HG03571 (cell line): Measurements from ENCODE around the gene F10.
A peak's percentile ranks its signal among the peaks of the same experiment; 100 is the strongest.

Source experiments
- ATAC-seq: cut with Tn5 transposase; IDR thresholded peaks from one replicate; pipeline ENCODE4 v1.9.1; 2021; ENCODE audit not compliant: unreplicated experiment

The F10 gene

GRCh38 chr13:113166681-113167080 is 44.1 kb downstream of the F10 start:
- ATAC-seq = no peak

GRCh38 chr13:113167155-113167554 is 44.6 kb downstream of the F10 start:
- no peak for ATAC-seq

- ATAC-seq = no peak
Measured at GRCh38 chr13:113167575-113167974, 45.0 kb downstream of the F10 start.

GRCh38 chr13:113168211-113168610 is 45.6 kb downstream of the F10 start:
- no peak for ATAC-seq

DNA sequence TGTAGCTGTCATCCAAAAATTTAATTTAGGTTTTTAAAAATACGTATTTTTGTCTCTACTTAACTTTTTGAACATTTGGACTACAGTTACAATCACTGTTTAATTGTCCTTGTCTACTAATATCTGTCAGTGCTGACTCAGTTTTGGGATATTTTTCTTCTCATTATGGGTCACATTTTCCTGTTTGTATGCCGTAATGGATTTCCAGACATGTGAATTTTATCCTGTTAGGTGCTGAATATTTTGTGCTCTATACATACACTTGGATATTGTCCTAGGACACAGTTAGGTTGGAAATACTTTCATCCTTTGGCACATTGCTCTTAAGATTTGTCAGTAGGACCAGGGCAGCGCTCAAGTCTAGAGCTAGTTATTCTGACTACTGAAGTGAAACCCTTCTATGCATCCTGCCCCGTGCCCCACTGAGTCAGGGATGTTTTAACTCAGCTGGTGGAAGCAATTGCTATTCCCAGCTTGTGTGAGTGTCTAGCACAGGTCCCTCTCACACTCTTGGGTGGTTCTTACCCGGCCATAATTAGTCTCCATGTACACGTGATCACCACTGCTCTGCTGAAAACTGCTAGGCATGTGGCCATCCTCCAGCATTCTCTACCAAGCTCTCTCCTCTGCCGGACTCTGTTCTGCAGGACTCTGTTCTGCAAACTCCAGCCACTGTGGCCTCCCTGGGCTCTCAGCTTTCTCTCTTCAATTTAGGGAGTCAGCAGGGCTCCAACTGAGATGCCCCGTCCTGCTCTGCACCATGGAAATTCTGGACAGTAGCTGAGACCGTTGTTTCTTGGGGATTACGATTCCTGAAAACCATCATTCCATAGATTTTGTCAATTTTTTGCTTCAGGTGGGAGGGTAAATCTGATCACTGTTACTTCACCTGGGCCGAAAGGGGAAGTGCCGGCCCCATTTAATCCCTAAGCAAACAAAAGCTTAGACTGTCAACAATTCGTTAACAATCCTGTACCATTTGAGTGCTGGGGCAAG is 47.0 kb downstream of the F10 start:
- ATAC-seq = no peak

- ATAC-seq = no peak
Measured at GRCh38 chr13:113170511-113170910, 47.9 kb downstream of the F10 start.

- ATAC-seq = no peak
Measured at GRCh38 chr13:113171250-113172125, 48.9 kb downstream of the F10 start.

- no peak for ATAC-seq
Measured at GRCh38 chr13:113172419-113172926, 49.9 kb downstream of the F10 start.

DNA sequence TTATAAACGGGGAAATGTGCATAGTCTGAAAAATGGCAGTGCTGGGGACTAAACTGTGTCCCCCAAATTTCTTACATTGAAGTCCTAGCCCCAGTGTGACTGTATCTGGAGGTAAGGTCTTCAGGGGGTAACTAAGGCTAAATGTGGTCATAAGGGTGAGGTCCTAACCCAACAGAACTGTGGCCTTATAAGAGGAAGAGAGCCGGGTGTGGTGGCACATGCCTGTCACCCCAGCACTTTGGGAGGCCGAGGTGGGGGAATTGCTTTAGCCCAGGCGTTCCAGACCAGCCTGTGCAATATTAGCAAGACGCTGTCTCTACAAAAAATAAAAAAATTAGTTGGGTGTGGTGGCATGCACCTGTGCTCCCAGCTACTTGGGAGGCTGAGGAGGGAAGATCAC is 53.7 kb downstream of the F10 start:
- no peak for ATAC-seq

GRCh38 chr13:113176822-113177221 is 54.2 kb downstream of the F10 start:
- ATAC-seq = no peak

DNA sequence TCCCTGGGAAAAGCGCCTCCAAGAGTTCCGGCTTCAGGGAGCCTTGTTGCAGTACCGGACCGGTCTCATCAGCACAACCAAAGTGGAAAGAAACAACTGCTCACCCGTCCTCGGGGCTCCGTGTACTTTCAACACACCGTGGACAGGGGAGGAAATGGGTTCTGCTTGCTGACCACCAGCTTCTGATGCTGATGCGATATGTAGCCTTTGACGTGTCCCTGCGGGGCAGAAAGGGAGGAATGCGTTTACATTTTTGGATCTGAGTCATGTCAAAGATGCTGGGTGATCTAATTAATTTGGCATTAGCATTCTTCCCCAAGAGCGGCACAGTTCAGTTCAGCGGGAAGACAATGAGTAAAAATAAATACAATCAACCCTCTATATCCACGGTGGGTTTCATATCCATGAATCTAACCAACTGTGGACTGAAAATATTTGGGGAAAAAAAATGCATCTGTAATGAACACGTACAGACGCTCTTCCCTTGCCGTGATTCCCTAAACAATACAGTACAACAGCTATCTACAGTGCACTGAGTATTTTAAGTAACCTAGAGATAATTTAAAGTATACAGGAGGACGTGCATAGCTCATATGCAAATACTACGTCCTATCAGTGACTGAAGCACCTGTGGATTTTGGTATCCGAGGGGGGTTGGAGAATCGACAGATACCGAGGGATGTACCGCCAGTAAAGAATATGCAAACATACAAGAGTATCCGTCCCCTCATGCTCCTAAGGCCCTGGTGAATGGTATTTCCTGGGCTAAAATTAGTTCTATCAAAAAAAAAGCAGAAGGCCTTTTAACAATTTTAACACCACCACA is 55.7 kb downstream of the F10 start:
- ATAC-seq = no peak

DNA sequence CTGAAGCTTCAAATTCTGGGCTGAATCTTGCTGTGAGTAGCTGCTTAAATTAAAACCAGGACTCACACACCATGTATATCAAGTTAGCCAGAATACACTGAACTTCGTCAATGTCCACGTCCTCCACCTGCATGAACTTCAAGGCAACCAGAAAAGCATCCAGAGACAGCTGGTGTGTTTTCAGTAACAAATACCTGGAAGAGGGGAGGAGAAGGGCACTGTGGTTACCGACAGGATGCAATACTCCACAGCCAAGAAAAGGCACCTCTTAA is 56.2 kb downstream of the F10 start:
- no peak for ATAC-seq

DNA sequence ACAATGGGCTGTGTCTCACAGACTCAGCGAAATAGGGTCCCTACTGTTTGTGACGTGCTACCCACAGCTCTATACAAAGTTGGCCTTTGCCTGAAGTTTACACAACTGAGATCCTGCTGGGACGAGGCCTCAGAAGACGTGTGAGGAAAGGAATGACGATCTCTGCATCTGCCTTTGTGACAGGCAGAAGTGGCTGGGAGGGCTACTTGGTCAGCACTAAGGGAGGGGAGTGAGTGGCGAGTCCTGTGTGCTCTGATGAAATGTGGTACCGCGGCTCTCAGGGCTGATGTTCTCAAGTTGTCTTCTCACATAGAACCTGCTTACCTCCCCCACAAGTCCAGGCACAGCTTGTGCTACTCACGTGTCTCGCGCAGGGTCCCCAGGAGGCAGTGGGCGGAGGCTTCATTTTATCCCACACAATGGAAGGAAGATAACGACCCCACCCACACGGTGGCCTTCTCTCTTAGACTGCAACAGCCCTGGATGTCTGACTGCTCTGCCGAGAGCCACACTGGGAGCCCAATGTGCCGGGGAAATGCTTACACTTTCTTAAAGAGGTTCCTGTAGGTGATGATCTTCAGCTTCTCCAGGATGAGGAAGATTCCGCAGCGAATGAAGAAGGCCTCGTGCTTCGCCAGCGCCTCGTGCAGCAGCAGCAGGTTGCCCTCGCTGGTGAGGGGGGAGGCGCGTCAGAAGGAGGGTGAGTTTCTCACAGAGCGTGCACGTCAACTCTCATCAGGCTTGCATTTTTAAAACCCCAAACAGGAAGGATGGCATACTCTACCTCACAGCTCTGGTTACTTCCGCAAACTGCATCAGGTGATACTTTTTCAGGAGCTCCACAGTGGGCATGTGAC is 57.0 kb downstream of the F10 start:
- ATAC-seq = no peak

DNA sequence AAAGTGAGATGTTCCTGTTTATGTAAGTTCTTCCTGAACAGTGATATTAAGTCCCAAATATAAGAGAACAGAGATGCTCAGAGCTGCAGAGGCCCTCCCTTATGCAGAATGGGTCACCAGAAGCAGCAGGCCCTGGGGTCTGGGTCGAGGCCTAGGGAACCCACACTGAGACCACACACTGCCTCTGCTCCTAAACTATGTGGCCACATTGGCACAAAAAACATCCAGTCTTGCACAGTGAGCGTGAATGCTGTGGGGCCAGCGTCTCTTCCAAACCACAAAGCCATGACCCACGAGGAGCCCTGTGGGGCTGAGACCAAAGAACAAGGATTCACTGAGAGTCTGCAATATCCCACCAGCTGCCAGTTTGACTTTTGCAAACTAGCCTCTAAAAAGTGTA is 59.4 kb downstream of the F10 start:
- ATAC-seq = no peak

DNA sequence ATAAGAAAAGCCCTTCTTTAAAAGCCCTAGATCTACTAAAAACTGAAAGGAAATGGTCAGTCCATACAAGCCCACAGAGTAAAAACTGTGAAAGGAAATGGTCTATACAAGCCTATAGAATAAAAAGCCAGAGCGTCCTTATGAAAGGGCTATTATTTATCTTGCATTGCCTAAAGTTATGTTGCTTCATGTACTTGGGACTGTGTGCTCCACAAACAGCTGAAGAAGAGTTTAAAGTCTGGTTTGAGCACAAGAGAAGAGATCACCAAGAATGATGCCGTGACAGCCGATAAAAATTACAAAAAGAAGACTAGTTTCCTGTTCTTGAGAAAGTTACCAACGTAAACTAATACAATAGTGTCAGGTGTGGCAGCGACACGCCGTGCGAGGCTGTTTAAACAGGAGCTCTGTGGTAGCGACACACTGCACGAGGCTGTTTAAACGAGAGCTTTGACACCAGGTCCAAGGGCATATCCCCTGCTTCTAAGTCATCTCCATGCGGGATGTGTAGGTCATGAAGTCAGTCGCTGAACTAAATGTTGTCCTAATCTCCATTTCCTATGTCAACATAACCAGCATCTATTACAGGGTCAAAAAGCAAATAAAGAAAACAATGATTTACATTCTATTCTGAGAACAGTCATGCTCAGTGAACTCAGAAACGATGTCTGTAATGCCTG is 61.0 kb downstream of the F10 start:
- ATAC-seq = no peak

GRCh38 chr13:113184568-113185440 is 62.2 kb downstream of the F10 start:
- ATAC-seq = no peak

DNA sequence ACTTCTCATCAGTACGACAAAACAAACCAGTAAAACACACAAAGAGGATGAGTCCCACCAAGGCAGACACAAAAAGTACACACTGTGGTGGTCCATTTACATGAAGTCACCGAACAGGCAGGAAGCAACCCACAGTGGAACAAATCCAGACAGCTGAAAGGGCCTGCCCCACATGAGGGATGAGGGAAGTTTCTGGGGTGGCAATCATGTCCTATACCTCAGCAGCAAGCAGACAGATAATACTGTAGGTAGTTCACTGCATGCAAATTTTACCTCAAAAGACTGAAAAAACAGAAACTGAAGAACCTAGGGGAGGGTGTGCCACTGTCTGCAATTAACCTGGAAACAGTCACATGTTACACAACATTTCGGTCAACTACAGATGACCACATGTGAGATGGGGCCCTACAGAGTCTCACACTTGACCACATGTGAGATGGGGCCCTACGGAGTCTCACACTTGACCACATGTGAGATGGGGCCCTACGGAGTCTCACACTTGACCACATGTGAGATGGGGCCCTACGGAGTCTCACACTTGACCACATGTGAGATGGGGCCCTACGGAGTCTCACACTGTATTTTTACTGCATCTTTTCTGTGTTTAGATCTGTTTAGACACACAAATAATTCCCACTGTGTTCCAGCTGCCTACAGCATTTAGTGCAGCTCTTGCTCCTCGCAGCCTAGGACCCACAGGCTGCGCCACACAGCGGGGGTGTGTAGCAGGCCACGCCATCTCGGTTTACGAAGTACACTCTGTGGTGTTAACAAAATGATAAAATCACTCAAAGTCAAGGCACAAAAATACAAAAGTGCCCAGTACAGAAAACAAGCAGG is 63.7 kb downstream of the F10 start:
- peak; percentile 89 for ATAC-seq

GRCh38 chr13:113187263-113187669 is 64.7 kb downstream of the F10 start:
- no peak for ATAC-seq
